MCF 10A (cell line): Measurements from ENCODE around the gene SOX13. TPM values are rescaled to one million over a fixed set of nuclear protein-coding genes. Genes with fewer than 3 reads are reported as not detected.
A peak's percentile ranks its signal among the peaks of the same experiment; 100 is the strongest.

Experiments used
- BruUV-seq: library from RNA; stranded (reverse); fragments of 400-500 nt; replicated peaks from 2 replicates; lab custom pipeline; 2021; lab: Mats Ljungman, UMichigan
- CTCF ChIA-PET: fragments of 300-600 bp; sonication (Branson Sonifier 250); formaldehyde crosslinking; extraction: SDS; loops from one replicate; lab custom pipeline; 2021; ENCODE audit warnings: antibody characterized with exemption, inconsistent platforms; lab: Yijun Ruan, JAX
- POLR2A ChIA-PET: fragments of 300-600, 350-650 bp; sonication (Branson Sonifier 250); formaldehyde crosslinking; extraction: SDS; loops from one replicate; lab custom pipeline; 2020; ENCODE audit warnings: antibody characterized with exemption, inconsistent platforms; lab: Yijun Ruan, JAX
- DNase-seq: peaks from one replicate; pipeline ENCODE4 v3.0.0-alpha.2; 2018; ENCODE audit not compliant: unreplicated experiment
- H3K27ac Mint-ChIP-seq: one replicate; pipeline ENCODE4 v1.8.0; 2022; ENCODE audit warnings: mild to moderate bottlenecking, low read depth, mixed read lengths; ENCODE audit not compliant: unreplicated experiment
- H3K27me3 Mint-ChIP-seq: one replicate; pipeline ENCODE4 v1.8.0; 2022; ENCODE audit warnings: mixed read lengths; ENCODE audit not compliant: insufficient read depth, unreplicated experiment
- H3K36me3 Mint-ChIP-seq: one replicate; pipeline ENCODE4 v1.8.0; 2022; ENCODE audit warnings: mild to moderate bottlenecking, moderate library complexity, mixed read lengths; ENCODE audit not compliant: insufficient read depth, unreplicated experiment
- H3K4me1 Mint-ChIP-seq: one replicate; pipeline ENCODE4 v1.8.0; 2022; ENCODE audit warnings: mixed read lengths; ENCODE audit not compliant: insufficient read depth, unreplicated experiment
- H3K4me3 Mint-ChIP-seq: one replicate; pipeline ENCODE4 v1.8.0; 2022; ENCODE audit warnings: mild to moderate bottlenecking, moderate library complexity, mixed read lengths; ENCODE audit not compliant: unreplicated experiment
- H3K9me3 Mint-ChIP-seq: one replicate; pipeline ENCODE4 v1.8.0; 2022; ENCODE audit warnings: mixed read lengths; ENCODE audit not compliant: unreplicated experiment
- CTCF ChIP-seq: fragments of 200-600 bp; IDR thresholded peaks from one replicate; pipeline ENCODE4 v1.8.0; 2022; ENCODE audit warnings: antibody characterized with exemption, mild to moderate bottlenecking; ENCODE audit not compliant: unreplicated experiment
- intact Hi-C: fragments of 100-400 bp; cut with micrococcal nuclease; formaldehyde crosslinking; loops from 2 replicates; pipeline ENCODE4 v1.14.1; 2022
- total RNA-seq: library from RNA; stranded (reverse); gene quantifications from 2 replicates; pipeline ENCODE4 v1.2.3, GENCODE V29; 2022

SOX13 gene
- total RNA-seq, 1 experiment from 2014 or later = 32.8 TPM

GRCh38 chr1:204108312-204109141, 35.6 kb downstream of the SOX13 start:
- H3K4me3 Mint-ChIP-seq = no peak overlapping the region
- intact Hi-C loops = no loop called here
- no peak overlapping the region for H3K27ac Mint-ChIP-seq
- no peaks in the 10 kb centered on the region for H3K9me3 Mint-ChIP-seq
- no peaks in the 10 kb centered on the region for H3K27me3 Mint-ChIP-seq
- ChIA-PET CTCF (interaction anchor here (0.6 to 1.9 kb wide), 7 partner anchors 8 to 620 kb away, joined by 3 to 8 read pairs (median 4); no protein-coding TSS in a partner anchor), POLR2A (interaction anchor here (0.6 kb wide), 1 partner anchor 828 kb away, joined by 4 read pairs; no protein-coding TSS in a partner anchor)
- H3K36me3 Mint-ChIP-seq = no peaks in the 10 kb centered on the region
- peaks cover 22% of the 10 kb centered on the region for H3K4me1 Mint-ChIP-seq
- DNase-seq = no peak
- no peak for TF ChIP-seq CTCF
- BruUV-seq = no TSS peak

- Mint-ChIP-seq H3K36me3 (no peaks in the 10 kb centered on the region), H3K4me3 (no peak overlapping the region), H3K27me3 (no peaks in the 10 kb centered on the region), H3K9me3 (no peaks in the 10 kb centered on the region), H3K27ac (no peak overlapping the region), H3K4me1 (peaks cover 16% of the 10 kb centered on the region)
- no peak for TF ChIP-seq CTCF
- DNase-seq = no peak
- no TSS peak for BruUV-seq
- POLR2A ChIA-PET = interaction anchor here (0.8 to 1.2 kb wide), 2 partner anchors 12 to 18 kb away, joined by 3 to 4 read pairs; no protein-coding TSS in a partner anchor
- CTCF ChIA-PET = interaction anchor here (0.6 to 4.3 kb wide), 5 partner anchors 18 to 408 kb away, joined by 3 to 36 read pairs (median 4); no protein-coding TSS in a partner anchor
- intact Hi-C loops = no loop called here
Measured at GRCh38 chr1:204110894-204111633, 38.1 kb downstream of the SOX13 start.

GRCh38 chr1:204112876-204113730, 40.2 kb downstream of the SOX13 start:
- no peaks in the 10 kb centered on the region for H3K9me3 Mint-ChIP-seq
- BruUV-seq = no TSS peak
- no peaks in the 10 kb centered on the region for H3K27me3 Mint-ChIP-seq
- peak overlapping the region; percentile 52 for H3K27ac Mint-ChIP-seq
- H3K4me3 Mint-ChIP-seq = no peak overlapping the region
- intact Hi-C loops = no loop called here
- ChIA-PET CTCF (interaction anchor here (0.5 to 4.3 kb wide), 8 partner anchors 9 to 242 kb away, joined by 3 to 36 read pairs (median 4); no protein-coding TSS in a partner anchor), POLR2A (interaction anchor here (0.6 to 2.1 kb wide), 5 partner anchors 24 to 1109 kb away, joined by 3 to 7 read pairs (median 4); no protein-coding TSS in a partner anchor)
- no peaks in the 10 kb centered on the region for H3K36me3 Mint-ChIP-seq
- DNase-seq = no peak
- peaks cover 16% of the 10 kb centered on the region for H3K4me1 Mint-ChIP-seq
- TF ChIP-seq CTCF = no peak
